HG02884 (cell line): Measurements from ENCODE around the gene CEP112.
"Not testable (repeated sequence)": the region's sequence is repeated elsewhere in the genome, so short reads cannot be mapped to it uniquely, and the experiment has no call there.

Experiments
- ATAC-seq: cut with Tn5 transposase; IDR thresholded peaks from one replicate; pipeline ENCODE4 v1.9.1; 2021; ENCODE audit warnings: mild to moderate bottlenecking, moderate library complexity; ENCODE audit not compliant: unreplicated experiment

Gene CEP112

GRCh38 chr17:66165537-66166123 is 26.3 kb downstream of the CEP112 start:
- ATAC-seq, result no peak

- ATAC-seq, result not testable (repeated sequence)
Observed at GRCh38 chr17:66155055-66155454, 36.9 kb downstream of the CEP112 start.

- no peak for ATAC-seq
Observed at GRCh38 chr17:66152756-66153155, 39.2 kb downstream of the CEP112 start.

GRCh38 chr17:66150708-66151107 is 41.2 kb downstream of the CEP112 start:
- ATAC-seq, result no peak

- no peak for ATAC-seq
Observed at GRCh38 chr17:66149562-66149961, 42.4 kb downstream of the CEP112 start.

GRCh38 chr17:66146394-66146793 is 45.5 kb downstream of the CEP112 start:
- no peak for ATAC-seq

- ATAC-seq, result no peak
Observed at GRCh38 chr17:66143657-66144282, 48.2 kb downstream of the CEP112 start.

- ATAC-seq, result no peak
Observed at GRCh38 chr17:66142428-66142827, 49.5 kb downstream of the CEP112 start.

GRCh38 chr17:66138120-66138519 is 53.8 kb downstream of the CEP112 start:
- no peak for ATAC-seq

- no peak for ATAC-seq
Observed at GRCh38 chr17:66135896-66136295, 56.0 kb downstream of the CEP112 start.

GRCh38 chr17:66135219-66135618 is 56.7 kb downstream of the CEP112 start:
- no peak for ATAC-seq

- no peak for ATAC-seq
Observed at GRCh38 chr17:66129759-66130158, 62.2 kb downstream of the CEP112 start.

- ATAC-seq, result no peak
Observed at GRCh38 chr17:66126231-66126630, 65.7 kb downstream of the CEP112 start.

GRCh38 chr17:66123163-66123562 is 68.8 kb downstream of the CEP112 start:
- no peak for ATAC-seq

- ATAC-seq, result no peak
Observed at GRCh38 chr17:66115246-66115645, 76.7 kb downstream of the CEP112 start.

GRCh38 chr17:66114609-66115008 is 77.3 kb downstream of the CEP112 start:
- no peak for ATAC-seq

- ATAC-seq, result no peak
Observed at GRCh38 chr17:66107731-66108130, 84.2 kb downstream of the CEP112 start.

GRCh38 chr17:66098040-66098439 is 93.9 kb downstream of the CEP112 start:
- ATAC-seq, result no peak

GRCh38 chr17:66094727-66095126 is 97.2 kb downstream of the CEP112 start:
- no peak for ATAC-seq

- no peak for ATAC-seq
Observed at GRCh38 chr17:66091445-66092080, 100.4 kb downstream of the CEP112 start.

- ATAC-seq, result no peak
Observed at GRCh38 chr17:66089764-66090163, 102.2 kb downstream of the CEP112 start.

- no peak for ATAC-seq
Observed at GRCh38 chr17:66088173-66088572, 103.8 kb downstream of the CEP112 start.
